IPS-18c (cell line): ENCODE data around the gene NUFIP1.
"Not testable (repeated sequence)": the region's sequence is repeated elsewhere in the genome, so short reads cannot be mapped to it uniquely, and the experiment has no call there.

Experiments used
- H3K4me3 ChIP-seq: 2 replicates; pipeline ENCODE4 v1.7.0; 2013; ENCODE audit warnings: low read depth, mild to moderate bottlenecking, low read length, moderate library complexity; ENCODE audit not compliant: insufficient read depth
- H3K9me3 ChIP-seq: one replicate; pipeline ENCODE4 v1.6.1; 2013; ENCODE audit warnings: mild to moderate bottlenecking, low read length, moderate library complexity; ENCODE audit not compliant: control insufficient read depth, insufficient read depth

The NUFIP1 gene

DNA sequence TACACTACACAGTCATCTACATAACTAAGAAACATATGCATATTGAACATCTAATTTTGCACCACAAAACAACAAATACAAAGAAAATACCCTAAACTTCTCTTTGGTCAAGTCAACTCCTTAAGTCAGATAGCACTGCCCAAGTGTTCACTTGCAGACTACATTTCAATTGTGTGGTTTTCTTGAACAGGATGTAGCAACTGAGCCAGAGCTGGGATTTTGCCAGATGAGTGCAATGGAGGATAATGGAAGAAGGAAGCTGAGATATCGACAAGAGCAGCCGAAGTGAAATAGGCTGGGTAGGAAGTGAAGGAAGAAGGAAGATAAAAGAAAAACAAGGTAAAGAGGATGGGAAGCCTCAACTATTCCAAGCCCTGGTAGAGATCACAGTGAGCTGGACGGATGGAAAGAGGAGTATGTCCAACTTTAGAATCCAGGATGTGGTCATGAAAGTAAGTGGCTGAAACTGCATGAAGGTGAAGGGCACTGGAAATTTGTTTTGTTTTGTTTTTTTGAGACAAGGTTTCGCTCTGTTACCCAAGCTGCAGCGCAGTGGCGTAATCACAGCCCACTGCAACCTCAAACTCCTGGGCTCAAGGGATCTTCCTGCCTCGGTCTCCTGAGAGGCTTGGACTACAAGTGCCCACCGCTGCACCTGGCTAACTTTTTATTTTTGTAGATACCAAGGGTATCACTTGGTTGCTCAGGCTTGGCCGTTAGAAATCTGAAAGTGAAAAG lies 15.0 kb downstream of the NUFIP1 start:
- no peaks in the 10 kb centered on the region for H3K9me3 ChIP-seq
- H3K4me3 ChIP-seq, result no peak overlapping the region

GRCh38 chr13:44972956-44973581 lies 16.2 kb downstream of the NUFIP1 start:
- no peaks in the 10 kb centered on the region for H3K9me3 ChIP-seq
- H3K4me3 ChIP-seq, result no peak overlapping the region

- no peaks in the 10 kb centered on the region for H3K9me3 ChIP-seq
- H3K4me3 ChIP-seq, result no peak overlapping the region
These were observed 17.3 kb downstream of the NUFIP1 start for GRCh38 chr13:44971656-44972595.

- Histone ChIP-seq H3K4me3 (no peak overlapping the region), H3K9me3 (no peaks in the 10 kb centered on the region)
These were observed 19.5 kb downstream of the NUFIP1 start for GRCh38 chr13:44969551-44970484.

- Histone ChIP-seq H3K4me3 (no peak overlapping the region), H3K9me3 (no peaks in the 10 kb centered on the region)
These were observed 20.8 kb downstream of the NUFIP1 start for GRCh38 chr13:44968434-44968815.

DNA sequence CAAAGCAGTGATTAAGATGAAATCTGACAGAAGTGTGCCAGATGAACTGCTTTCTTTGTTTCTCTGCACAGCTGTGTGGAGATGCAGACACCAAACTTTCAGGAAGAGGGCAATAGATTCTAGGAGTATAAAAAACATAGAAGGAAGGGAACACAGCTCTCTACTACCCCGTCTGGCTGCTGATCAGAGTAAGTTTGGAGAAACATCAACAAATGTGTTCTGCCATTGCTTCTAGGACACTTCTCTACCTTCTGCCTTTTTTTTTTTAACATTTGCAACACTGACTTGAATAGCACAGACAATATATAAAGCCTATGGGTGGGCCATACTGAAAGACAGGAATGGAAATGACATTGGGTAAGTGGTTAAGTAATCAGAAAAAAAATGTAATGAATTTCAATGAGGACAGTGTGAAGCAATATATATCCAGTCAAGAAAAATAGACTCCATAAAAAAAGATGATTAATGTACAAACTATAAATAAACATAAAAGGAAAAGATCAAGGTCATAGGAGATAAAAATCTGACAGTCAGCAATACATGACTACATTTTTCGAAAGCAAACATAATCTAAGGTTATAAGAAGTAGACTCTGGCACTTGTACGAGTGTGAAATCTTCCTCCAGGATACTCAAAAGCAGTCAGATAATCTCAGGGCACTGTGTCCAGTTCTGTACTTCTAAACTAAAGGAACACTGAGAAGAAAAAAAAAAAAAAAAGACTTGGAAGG lies 21.4 kb downstream of the NUFIP1 start:
- Histone ChIP-seq H3K9me3 (no peaks in the 10 kb centered on the region), H3K4me3 (no peak overlapping the region)

DNA sequence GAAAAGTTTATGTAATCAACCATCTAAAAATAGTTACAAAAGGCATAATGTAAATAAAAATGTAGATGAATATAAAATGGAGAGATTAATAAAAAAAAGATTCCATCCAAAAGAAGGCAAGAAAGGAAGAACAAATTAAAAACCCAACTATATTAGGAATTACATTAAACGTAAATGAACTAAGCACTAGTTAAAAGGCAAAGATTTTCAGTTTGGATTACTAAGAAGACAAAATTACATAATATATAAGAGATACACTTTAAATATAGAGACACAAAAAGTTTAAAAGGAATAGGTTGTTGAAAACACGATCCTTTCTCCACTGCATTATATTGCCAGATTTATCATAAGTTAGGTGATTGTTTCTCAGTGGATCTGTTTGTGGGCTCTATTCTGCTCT lies 27.3 kb downstream of the NUFIP1 start:
- H3K9me3 ChIP-seq, result no peaks in the 10 kb centered on the region
- H3K4me3 ChIP-seq, result no peak overlapping the region

DNA sequence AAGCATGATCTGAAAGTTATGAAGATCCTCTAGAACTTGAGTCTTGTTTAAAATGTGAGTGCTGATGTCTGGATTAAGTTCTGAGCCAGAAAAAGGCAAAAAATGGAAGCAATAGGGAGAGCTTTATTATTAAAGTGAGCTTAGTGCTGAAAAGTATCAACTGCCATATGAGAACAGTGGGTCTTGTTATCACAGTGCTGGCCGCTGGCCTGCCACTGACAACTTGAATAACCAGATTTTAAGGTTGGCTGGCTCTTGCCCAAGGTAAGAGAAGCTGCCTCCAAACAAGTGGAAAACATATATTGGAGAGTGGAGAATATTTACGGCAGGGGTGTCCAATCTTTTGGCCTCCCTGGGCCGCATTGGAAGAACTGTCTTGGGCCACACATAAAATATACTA lies 33.9 kb downstream of the NUFIP1 start:
- no peaks in the 10 kb centered on the region for H3K9me3 ChIP-seq

DNA sequence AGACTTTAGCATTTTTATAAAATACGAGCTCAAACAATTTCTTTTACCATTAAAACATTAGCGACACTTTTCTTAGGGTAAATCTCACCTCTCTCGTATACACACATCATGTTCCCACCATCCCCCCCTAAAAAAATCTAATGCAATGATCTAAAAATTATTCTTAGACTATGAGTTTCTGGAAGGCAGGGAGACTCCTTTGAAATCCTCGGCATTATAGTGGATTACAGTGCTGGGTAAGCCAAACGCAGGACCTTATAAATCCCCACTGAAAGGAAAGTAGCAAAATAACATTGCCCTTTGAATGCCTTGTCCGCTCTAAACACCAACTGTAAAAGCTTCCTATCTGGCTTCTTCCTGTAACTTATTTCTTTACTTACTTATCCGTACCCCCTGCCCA lies 35.0 kb downstream of the NUFIP1 start:
- H3K4me3 ChIP-seq, result no peak overlapping the region

More for the DNA sequence above, 33.9 kb downstream of the NUFIP1 start:
- H3K4me3 ChIP-seq, result no peak overlapping the region

DNA sequence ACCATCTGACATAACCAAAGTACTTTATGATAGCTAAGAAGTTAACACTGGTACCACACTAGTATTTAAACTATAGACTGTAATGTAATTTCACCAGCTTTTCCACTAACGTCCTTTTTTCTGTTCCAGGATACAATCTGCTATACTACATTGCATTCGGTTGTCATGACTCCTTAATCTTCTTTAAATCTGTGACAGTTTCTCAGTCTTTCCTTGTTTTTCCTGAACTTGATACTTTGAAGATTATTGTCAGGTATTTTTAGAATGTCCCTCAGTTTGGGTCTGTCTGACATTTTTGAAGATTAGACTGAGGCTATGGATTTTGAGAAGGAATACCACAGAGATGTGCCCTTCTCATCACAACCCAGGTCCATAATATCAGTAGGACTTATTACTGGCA lies 36.6 kb downstream of the NUFIP1 start:
- Histone ChIP-seq H3K4me3 (no peak overlapping the region), H3K9me3 (no peaks in the 10 kb centered on the region)

More for the DNA sequence above, 35.0 kb downstream of the NUFIP1 start:
- H3K9me3 ChIP-seq, result no peaks in the 10 kb centered on the region

GRCh38 chr13:44951184-44951583 lies 38.1 kb downstream of the NUFIP1 start:
- Histone ChIP-seq H3K9me3 (no peaks in the 10 kb centered on the region), H3K4me3 (no peak overlapping the region)

DNA sequence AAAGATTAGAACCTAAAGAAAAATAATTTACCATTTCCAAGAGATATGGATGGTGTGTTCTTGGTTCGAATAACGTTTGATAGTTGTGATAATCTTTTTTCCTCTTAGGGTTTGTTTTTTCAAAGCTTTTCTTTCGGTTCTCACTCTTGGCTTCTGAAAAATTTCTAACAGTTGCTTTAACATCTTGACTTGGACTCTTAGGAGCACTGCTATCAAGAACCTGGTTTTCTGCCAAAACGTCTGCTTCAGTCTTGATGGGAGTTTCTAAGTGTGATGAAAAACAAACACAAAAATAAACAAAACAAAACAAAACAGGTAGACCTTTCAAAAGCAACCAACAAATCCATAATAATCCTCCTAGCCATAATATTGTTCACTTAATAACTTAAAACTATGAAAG lies 45.9 kb downstream of the NUFIP1 start:
- H3K9me3 ChIP-seq, H3K4me3 ChIP-seq: not testable (repeated sequence)

DNA sequence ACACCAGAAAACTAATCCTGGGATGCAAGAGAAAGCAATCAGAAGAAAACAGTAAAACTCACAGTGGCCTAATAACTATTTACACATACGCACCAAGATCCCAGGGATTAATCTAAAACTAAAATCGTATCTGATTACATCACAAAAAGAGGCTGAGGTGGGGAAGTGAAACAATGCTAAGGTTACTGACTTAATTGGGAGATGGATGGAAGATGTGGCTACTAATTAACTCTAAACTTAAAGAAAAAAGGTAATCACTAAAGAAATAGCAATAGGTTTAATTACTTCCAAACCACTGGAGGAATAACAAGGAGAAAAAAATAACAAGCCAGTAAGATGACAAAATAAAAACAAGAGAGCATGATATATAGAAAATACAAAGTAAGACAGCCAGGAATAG lies 50.4 kb downstream of the NUFIP1 start:
- no peaks in the 10 kb centered on the region for H3K9me3 ChIP-seq

GRCh38 chr13:44936246-44936645 lies 53.0 kb downstream of the NUFIP1 start:
- no peaks in the 10 kb centered on the region for H3K9me3 ChIP-seq
- H3K4me3 ChIP-seq, result no peak overlapping the region

More for the DNA sequence above, 50.4 kb downstream of the NUFIP1 start:
- no peak overlapping the region for H3K4me3 ChIP-seq

- no peak overlapping the region for H3K4me3 ChIP-seq
These were observed 54.5 kb downstream of the NUFIP1 start for GRCh38 chr13:44934724-44935123.

DNA sequence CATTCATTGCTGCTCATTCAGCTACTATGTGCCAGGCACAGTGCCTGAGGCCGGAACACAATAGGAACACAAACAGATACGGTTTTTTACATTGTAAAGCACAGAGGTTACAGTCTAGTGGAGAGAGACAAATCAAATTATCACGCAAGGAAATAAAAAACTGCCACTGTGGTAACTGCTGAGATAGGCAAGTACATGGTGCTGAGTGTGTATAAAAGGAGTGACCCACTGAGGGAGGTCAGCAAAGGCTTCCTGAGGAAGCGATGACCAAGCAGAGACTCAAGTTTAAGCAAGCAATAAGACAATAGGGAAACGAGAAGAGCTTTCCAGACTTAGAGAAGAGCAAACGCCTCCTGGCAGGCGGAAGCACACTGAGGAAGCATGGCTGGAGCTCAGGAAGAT lies 56.4 kb downstream of the NUFIP1 start:
- no peak overlapping the region for H3K4me3 ChIP-seq

More at GRCh38 chr13:44934724-44935123, 54.5 kb downstream of the NUFIP1 start:
- H3K9me3 ChIP-seq, result no peaks in the 10 kb centered on the region

More for the DNA sequence above, 56.4 kb downstream of the NUFIP1 start:
- H3K9me3 ChIP-seq, result no peaks in the 10 kb centered on the region
